HG03354 (cell line): ENCODE results near the gene CADPS2.

Experiments used
- ATAC-seq: cut with Tn5 transposase; IDR thresholded peaks from one replicate; pipeline ENCODE4 v1.9.1; 2021; ENCODE audit warnings: mild to moderate bottlenecking; ENCODE audit not compliant: unreplicated experiment, poor library complexity, severe bottlenecking

CADPS2 gene

DNA sequence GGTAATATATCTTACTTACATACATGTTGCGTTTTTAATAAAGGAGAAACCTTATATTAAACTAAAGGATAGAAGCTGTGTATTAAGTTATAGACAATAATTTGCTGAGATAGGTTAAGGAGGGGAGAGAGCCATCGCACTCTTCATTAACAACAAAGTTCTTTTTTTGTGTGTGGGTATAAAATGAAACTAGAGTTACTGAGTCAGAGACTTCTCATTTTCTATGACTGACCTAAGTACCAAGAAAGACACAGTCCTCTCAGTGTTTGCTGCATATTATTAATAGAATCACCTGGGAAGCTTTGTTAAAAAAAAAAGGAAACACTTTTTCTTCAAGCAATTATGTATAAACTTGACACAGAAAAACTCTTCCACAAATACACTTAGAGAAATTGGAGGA lies 613.1 kb downstream of the CADPS2 start:
- no peak for ATAC-seq

- ATAC-seq: no peak
Measured at GRCh38 chr7:122269241-122269640, 617.0 kb downstream of the CADPS2 start.
